HepG2 (cell line): ENCODE data around the gene RPH3AL. TPM values are rescaled to one million over a fixed set of nuclear protein-coding genes. Genes with fewer than 3 reads are reported as not detected.

Source experiments
- CREM ChIP-seq, 2 experiments: sonication (generic) in 1 of 2; formaldehyde crosslinking in 1 of 2; IDR thresholded peaks; 2 replicates each; pipeline versions ENCODE4 v1.4.0 to v1.6.1; 2016 to 2020; ENCODE audit warnings: antibody characterized with exemption in 1 of 2, mild to moderate bottlenecking in 1 of 2, missing genetic modification reagents in 1 of 2
- ETV6 ChIP-seq: sonication (generic); formaldehyde crosslinking; conservative IDR thresholded peaks from 2 replicates; pipeline ENCODE4 v1.4.0; 2020; ENCODE audit warnings: missing genetic modification reagents
- FOXJ3 ChIP-seq: sonication (generic); formaldehyde crosslinking; IDR thresholded peaks from 2 replicates; pipeline ENCODE4 v1.4.0; 2020; ENCODE audit warnings: missing genetic modification reagents, mild to moderate bottlenecking, borderline replicate concordance
- JARID2 ChIP-seq: sonication (generic); formaldehyde crosslinking; IDR thresholded peaks from 2 replicates; pipeline ENCODE4 v1.8.1; 2023; ENCODE audit warnings: missing genetic modification reagents, inconsistent platforms; ENCODE audit not compliant: insufficient replicate concordance
- MIXL1 ChIP-seq: IDR thresholded peaks from 2 replicates; pipeline ENCODE4 v1.6.1; 2016
- SOX13 ChIP-seq, 3 experiments: fragments of 450-650 bp in 1 of 3; sonication (generic) in 1 of 3; formaldehyde crosslinking in 1 of 3; IDR thresholded peaks in 2 of 3; conservative IDR thresholded peaks in 1 of 3; 2 replicates each; pipeline versions ENCODE4 v1.5.0 to v1.6.1; 2016 to 2020; ENCODE audit warnings: antibody characterized with exemption in 1 of 3, mild to moderate bottlenecking in 1 of 3, missing compliant biosample characterization in 1 of 3, missing genetic modification reagents in 1 of 3, moderate library complexity in 1 of 3
- ZNF569 ChIP-seq: sonication (generic); formaldehyde crosslinking; IDR thresholded peaks from 2 replicates; pipeline ENCODE4 v1.5.0; 2020; ENCODE audit warnings: mild to moderate bottlenecking, missing genetic modification reagents, moderate library complexity, borderline replicate concordance
- polyA plus RNA-seq, 8 experiments: library from polyadenylated mRNA; depleted of rRNA in 3 of 8; stranded (reverse) in 7 of 8; unstranded in 1 of 8; fragments of >200 nt; fragmentation: Illumina TruSeq in 4 of 8; extraction: Trizol in 4 of 8; gene quantifications; 2 replicates each; pipeline versions ENCODE4 v1.2.1 to v1.2.3, GENCODE V29; 2011 to 2016; ENCODE audit warnings: low read depth in 4 of 8, missing spikeins in 1 of 8, mixed read lengths in 1 of 8; ENCODE audit not compliant: insufficient read depth in 1 of 8
- total RNA-seq, 5 experiments: library from RNA; depleted of rRNA; stranded (reverse); fragments of >200 nt; fragmentation: Illumina TruSeq; extraction: Trizol; gene quantifications; 2 replicates each; pipeline ENCODE4 v1.2.3, GENCODE V29; 2016; ENCODE audit warnings: low read depth in 1 of 5
- TF ChIP-seq, protein P1 (sequence below), 2 experiments: fragments of 450-650 bp in 1 of 2; sonication (generic) in 1 of 2; formaldehyde crosslinking in 1 of 2; IDR thresholded peaks; 2 replicates each; pipeline versions ENCODE4 v1.6.1 to v1.8.0; 2016 to 2022; ENCODE audit warnings: antibody characterized with exemption in 1 of 2, mild to moderate bottlenecking in 1 of 2, missing genetic modification reagents in 1 of 2

RPH3AL gene
- total and polyA plus RNA-seq, 2 of the 13 experiments (the other 11 are each of a cell fraction or from before 2014, with no cell fraction given): 7.8 to 16.4 TPM

DNA sequence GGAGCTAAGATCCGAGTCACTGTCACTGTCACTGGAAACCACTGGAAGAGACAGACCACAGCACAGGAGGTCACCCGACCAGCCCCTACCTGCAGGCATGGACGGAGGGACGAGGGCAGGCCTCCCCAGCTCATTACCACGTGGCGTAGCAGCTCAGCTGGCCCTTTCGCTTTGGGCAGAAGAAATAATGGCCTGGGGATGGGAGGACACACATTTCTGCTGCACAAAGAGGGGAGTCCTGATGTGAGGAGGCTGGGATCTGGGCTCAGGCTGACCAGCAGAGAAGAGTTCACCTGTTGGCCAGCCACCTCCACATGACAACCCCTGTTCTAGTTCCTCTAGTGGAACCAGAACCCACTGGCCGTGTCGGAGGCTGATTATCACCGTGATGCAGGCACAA lies 132.9 kb downstream of the RPH3AL start (continued):
- TF ChIP-seq, protein P1, sequence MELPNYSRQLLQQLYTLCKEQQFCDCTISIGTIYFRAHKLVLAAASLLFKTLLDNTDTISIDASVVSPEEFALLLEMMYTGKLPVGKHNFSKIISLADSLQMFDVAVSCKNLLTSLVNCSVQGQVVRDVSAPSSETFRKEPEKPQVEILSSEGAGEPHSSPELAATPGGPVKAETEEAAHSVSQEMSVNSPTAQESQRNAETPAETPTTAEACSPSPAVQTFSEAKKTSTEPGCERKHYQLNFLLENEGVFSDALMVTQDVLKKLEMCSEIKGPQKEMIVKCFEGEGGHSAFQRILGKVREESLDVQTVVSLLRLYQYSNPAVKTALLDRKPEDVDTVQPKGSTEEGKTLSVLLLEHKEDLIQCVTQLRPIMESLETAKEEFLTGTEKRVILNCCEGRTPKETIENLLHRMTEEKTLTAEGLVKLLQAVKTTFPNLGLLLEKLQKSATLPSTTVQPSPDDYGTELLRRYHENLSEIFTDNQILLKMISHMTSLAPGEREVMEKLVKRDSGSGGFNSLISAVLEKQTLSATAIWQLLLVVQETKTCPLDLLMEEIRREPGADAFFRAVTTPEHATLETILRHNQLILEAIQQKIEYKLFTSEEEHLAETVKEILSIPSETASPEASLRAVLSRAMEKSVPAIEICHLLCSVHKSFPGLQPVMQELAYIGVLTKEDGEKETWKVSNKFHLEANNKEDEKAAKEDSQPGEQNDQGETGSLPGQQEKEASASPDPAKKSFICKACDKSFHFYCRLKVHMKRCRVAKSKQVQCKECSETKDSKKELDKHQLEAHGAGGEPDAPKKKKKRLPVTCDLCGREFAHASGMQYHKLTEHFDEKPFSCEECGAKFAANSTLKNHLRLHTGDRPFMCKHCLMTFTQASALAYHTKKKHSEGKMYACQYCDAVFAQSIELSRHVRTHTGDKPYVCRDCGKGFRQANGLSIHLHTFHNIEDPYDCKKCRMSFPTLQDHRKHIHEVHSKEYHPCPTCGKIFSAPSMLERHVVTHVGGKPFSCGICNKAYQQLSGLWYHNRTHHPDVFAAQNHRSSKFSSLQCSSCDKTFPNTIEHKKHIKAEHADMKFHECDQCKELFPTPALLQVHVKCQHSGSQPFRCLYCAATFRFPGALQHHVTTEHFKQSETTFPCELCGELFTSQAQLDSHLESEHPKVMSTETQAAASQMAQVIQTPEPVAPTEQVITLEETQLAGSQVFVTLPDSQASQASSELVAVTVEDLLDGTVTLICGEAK (IDR thresholded peaks at IDR 0.05): no peak
- TF ChIP-seq, protein P1 (CRISPR knock-in tag; IDR thresholded peaks at IDR 0.05): no peak
- no peak for TF ChIP-seq MIXL1 (CRISPR knock-in tag)
- no peak for TF ChIP-seq CREM (IDR thresholded peaks at IDR 0.05)
- TF ChIP-seq CREM (CRISPR knock-in tag; IDR thresholded peaks at IDR 0.05): no peak
- no peak for TF ChIP-seq ETV6
- TF ChIP-seq ZNF569 (CRISPR knock-in tag): no peak
- no peak for TF ChIP-seq FOXJ3 (CRISPR knock-in tag)
- TF ChIP-seq SOX13 (IDR thresholded peaks at IDR 0.05): no peak
- no peak for TF ChIP-seq SOX13 (CRISPR knock-in tag; conservative IDR thresholded peaks at IDR 0.05 in 1 of 2, IDR thresholded peaks at IDR 0.05 in 1 of 2)
- no peak for TF ChIP-seq JARID2 (CRISPR knock-in tag)
